Measurements from ENCODE around the gene COL10A1.

DNA sequence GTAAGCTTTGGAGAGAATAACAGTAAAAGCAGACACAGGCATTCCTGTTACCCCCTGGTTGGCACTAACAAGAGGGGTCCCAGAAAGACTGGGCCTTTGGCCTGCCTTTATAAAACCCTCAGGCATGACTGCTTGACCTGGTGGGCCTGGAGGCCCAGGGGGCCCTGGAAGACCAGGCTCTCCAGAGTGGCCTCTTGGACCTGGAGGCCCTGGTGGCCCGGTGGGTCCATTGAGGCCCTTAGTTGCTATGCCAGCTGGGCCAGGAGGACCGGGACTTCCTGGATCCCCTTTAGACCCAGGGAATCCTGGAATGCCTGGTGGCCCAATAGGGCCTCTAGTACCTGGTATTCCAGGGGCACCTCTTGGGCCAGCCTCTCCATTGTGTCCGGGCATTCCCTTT lies 5.5 kb downstream of the COL10A1 start:
- TF ChIP-seq, protein P1, sequence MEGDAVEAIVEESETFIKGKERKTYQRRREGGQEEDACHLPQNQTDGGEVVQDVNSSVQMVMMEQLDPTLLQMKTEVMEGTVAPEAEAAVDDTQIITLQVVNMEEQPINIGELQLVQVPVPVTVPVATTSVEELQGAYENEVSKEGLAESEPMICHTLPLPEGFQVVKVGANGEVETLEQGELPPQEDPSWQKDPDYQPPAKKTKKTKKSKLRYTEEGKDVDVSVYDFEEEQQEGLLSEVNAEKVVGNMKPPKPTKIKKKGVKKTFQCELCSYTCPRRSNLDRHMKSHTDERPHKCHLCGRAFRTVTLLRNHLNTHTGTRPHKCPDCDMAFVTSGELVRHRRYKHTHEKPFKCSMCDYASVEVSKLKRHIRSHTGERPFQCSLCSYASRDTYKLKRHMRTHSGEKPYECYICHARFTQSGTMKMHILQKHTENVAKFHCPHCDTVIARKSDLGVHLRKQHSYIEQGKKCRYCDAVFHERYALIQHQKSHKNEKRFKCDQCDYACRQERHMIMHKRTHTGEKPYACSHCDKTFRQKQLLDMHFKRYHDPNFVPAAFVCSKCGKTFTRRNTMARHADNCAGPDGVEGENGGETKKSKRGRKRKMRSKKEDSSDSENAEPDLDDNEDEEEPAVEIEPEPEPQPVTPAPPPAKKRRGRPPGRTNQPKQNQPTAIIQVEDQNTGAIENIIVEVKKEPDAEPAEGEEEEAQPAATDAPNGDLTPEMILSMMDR (IDR thresholded peaks at IDR 0.05): no peak
- TF ChIP-seq EP300 (IDR thresholded peaks at IDR 0.05) (no peak), POLR2A (IDR thresholded peaks at IDR 0.05) (no peak)
